Femur (tissue), 1 donor: Measurements from ENCODE around the gene OTUD1.
"Not testable (repeated sequence)": the region's sequence is repeated elsewhere in the genome, so short reads cannot be mapped to it uniquely, and the experiment has no call there.

Experiments used
- DNase-seq: peaks from one replicate; pipeline ENCODE4 v3.0.0-alpha.2; 2017

Gene OTUD1

GRCh38 chr10:23438547-23439451 is at the start of gene OTUD1:
OTUD1 (plus strand) TSS chr10:23439075; CDS start chr10:23439458, 383 bp downstream.
- DNase-seq = peak; percentile 96

- DNase-seq = not testable (repeated sequence)
Measured at GRCh38 chr10:23390408-23390807, 48.5 kb upstream of the OTUD1 start.

- DNase-seq = no peak
Measured at GRCh38 chr10:23390809-23391208, 48.1 kb upstream of the OTUD1 start.

- no peak for DNase-seq
Measured at GRCh38 chr10:23391821-23392220, 47.1 kb upstream of the OTUD1 start.

- DNase-seq = no peak
Measured at GRCh38 chr10:23395017-23395416, 43.9 kb upstream of the OTUD1 start.

GRCh38 chr10:23396695-23397094 is 42.2 kb upstream of the OTUD1 start:
- no peak for DNase-seq

GRCh38 chr10:23399701-23400144 is 39.2 kb upstream of the OTUD1 start:
- no peak for DNase-seq

GRCh38 chr10:23402856-23403255 is 36.0 kb upstream of the OTUD1 start:
- no peak for DNase-seq

GRCh38 chr10:23403278-23403677 is 35.6 kb upstream of the OTUD1 start:
- no peak for DNase-seq

GRCh38 chr10:23403719-23404118 is 35.2 kb upstream of the OTUD1 start:
- DNase-seq = no peak

GRCh38 chr10:23404461-23404980 is 34.4 kb upstream of the OTUD1 start:
- no peak for DNase-seq

GRCh38 chr10:23405540-23405939 is 33.3 kb upstream of the OTUD1 start:
- no peak for DNase-seq

GRCh38 chr10:23406409-23406808 is 32.5 kb upstream of the OTUD1 start:
- no peak for DNase-seq

GRCh38 chr10:23408330-23408976 is 30.4 kb upstream of the OTUD1 start:
- DNase-seq = no peak

GRCh38 chr10:23412223-23412622 is 26.7 kb upstream of the OTUD1 start:
- DNase-seq = no peak

- DNase-seq = no peak
Measured at GRCh38 chr10:23413629-23414089, 25.2 kb upstream of the OTUD1 start.

GRCh38 chr10:23414658-23415057 is 24.2 kb upstream of the OTUD1 start:
- DNase-seq = no peak

- no peak for DNase-seq
Measured at GRCh38 chr10:23417254-23417653, 21.6 kb upstream of the OTUD1 start.

GRCh38 chr10:23418051-23418681 is 20.7 kb upstream of the OTUD1 start:
- no peak for DNase-seq

GRCh38 chr10:23419201-23419600 is 19.7 kb upstream of the OTUD1 start:
- no peak for DNase-seq

- DNase-seq = no peak
Measured at GRCh38 chr10:23419655-23420329, 19.1 kb upstream of the OTUD1 start.

GRCh38 chr10:23421397-23421796 is 17.5 kb upstream of the OTUD1 start:
- DNase-seq = no peak

GRCh38 chr10:23422003-23422411 is 16.9 kb upstream of the OTUD1 start:
- DNase-seq = no peak
